Measurements from ENCODE around the gene RNF212.

RNF212 gene

GRCh38 chr4:1033840-1034551 is 79.4 kb downstream of the RNF212 start:
- DNase-seq, result no peak

DNA sequence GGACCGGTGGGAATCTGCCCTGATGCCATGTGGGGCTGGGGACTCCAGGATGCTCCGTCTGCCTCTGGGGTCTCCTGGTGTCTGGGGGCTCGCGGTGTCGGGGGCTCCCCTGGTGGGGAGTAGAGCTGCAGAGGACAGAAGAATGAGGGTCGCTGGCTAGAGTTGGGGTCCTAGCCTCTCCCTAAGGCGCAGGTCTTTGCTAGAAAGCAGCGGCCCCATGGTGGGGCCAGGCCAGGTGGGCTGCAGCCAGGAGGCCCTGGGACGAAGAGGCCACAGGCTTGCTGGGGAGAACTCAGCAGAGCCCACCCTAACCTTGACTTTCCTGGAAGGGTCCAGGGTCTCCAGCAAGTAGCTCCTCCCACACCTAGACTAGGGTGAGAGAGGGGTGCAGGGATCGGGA is 80.5 kb downstream of the RNF212 start:
- DNase-seq, result no peak

GRCh38 chr4:1031956-1032795 is 81.2 kb downstream of the RNF212 start:
- no peak for DNase-seq

- no peak for DNase-seq
Observed at GRCh38 chr4:1031346-1031745, 82.0 kb downstream of the RNF212 start.

DNA sequence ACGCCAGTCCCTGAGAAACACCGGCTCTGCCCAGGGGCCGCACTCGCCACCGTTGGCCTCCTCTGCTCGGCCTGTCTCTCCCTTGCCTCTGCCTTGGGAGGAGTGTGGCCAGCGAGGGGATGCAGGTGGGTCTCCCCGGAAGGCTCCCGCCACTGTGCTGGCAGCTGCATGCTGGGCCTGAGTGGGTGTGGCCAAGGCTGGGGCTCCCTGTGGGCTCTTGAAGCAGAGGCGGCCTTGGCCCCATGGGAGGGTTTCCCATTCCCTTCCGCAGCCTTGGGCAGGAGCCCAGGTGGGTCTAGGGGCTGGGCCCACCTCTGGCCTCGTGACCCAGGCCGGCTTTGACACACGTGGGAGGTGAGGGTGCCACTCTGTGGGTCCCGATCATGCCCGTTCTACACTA is 82.8 kb downstream of the RNF212 start:
- no peak for DNase-seq

GRCh38 chr4:1030031-1030430 is 83.3 kb downstream of the RNF212 start:
- no peak for DNase-seq

DNA sequence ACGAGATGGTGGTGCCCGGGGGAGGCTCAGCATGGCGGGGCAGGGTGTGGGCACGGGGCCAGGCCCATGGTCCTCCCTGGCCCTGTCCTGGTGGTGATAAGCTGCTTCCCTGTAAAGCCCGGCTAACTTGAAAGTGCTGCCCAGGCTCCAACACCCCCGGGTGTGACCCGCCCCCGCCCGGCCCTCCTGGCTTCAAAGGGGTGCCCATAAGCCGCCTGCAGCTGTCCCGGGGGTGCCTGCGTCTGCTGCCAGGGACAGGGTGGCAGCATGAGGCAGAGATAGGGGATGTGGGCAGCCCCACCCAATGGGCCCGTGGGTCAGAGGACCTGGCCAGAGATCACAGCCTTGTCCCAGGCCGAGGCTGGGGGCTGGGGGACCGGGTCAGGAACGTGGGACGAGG is 83.8 kb downstream of the RNF212 start:
- DNase-seq, result no peak

- DNase-seq, result no peak
Observed at GRCh38 chr4:1028574-1029220, 84.7 kb downstream of the RNF212 start.

- DNase-seq, result no peak
Observed at GRCh38 chr4:1027915-1028238, 85.5 kb downstream of the RNF212 start.

- DNase-seq, result no peak
Observed at GRCh38 chr4:1027219-1027914, 86.0 kb downstream of the RNF212 start.

GRCh38 chr4:1026115-1026514 is 87.2 kb downstream of the RNF212 start:
- DNase-seq, result no peak

DNA sequence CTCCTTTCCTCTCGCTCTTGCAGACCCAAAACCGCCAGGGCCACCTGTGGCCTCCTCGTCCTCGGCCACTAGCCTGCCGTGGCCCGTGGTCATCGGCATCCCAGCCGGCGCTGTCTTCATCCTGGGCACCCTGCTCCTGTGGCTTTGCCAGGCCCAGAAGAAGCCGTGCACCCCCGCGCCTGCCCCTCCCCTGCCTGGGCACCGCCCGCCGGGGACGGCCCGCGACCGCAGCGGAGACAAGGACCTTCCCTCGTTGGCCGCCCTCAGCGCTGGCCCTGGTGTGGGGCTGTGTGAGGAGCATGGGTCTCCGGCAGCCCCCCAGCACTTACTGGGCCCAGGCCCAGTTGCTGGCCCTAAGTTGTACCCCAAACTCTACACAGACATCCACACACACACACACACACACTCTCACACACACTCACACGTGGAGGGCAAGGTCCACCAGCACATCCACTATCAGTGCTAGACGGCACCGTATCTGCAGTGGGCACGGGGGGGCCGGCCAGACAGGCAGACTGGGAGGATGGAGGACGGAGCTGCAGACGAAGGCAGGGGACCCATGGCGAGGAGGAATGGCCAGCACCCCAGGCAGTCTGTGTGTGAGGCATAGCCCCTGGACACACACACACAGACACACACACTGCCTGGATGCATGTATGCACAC is 88.3 kb downstream of the RNF212 start:
- no peak for DNase-seq

GRCh38 chr4:1023895-1024740 is 89.2 kb downstream of the RNF212 start:
- no peak for DNase-seq

DNA sequence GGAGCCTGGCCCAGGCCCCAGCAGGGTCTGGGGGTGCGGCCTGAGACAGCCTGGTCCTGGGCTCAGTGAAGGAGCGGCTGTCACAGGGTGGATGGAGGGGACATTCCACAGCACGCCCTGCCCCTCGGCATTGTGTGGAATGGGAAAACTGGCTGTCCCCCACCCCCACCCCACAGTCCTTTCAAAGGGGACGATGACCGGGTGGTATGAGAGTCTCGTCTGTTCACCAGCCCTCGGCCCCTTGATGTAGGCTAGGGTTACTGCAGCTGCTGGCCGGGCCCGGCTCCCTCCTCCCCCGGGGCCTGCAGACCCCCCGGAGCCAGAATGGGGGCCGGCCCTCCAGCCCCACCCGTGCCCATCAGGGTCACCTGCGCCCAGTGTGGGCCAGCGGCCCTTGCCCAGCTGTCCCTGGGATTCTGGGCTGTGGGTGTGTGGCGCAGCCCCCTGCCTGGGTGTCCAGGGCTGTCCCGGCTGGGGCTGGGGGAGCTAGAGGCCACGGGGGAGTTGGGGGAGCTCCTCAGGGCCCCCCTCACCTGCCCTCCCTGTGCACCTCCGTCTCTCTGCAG is 90.2 kb downstream of the RNF212 start:
- DNase-seq, result no peak

GRCh38 chr4:1022739-1023066 is 90.7 kb downstream of the RNF212 start:
- DNase-seq, result no peak

DNA sequence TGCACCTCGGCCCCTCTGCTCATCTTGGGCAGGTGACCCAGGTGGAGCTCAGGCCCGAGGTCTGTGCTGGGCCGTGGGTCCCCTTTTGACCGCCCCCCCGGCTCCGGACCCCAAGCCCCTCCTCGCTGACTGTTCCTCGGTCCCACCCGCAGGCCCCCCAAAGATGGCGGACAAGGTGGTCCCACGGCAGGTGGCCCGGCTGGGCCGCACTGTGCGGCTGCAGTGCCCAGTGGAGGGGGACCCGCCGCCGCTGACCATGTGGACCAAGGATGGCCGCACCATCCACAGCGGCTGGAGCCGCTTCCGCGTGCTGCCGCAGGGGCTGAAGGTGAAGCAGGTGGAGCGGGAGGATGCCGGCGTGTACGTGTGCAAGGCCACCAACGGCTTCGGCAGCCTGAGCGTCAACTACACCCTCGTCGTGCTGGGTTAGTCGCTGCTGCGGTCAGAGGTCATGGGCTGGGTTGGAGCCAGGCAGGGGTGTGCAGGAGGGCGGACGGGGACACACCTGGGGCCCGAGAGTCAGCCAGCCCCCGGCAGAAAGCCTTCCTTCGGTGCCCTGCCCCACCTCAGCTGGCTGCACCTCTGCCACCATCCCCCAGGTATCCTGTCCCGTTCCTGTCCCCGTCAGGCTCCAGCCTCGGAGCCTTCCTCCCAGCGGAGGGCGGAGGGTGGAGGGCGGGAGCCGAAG is 91.2 kb downstream of the RNF212 start:
- DNase-seq, result no peak
